DOHH2 (cell line): ENCODE data around the gene TDP1.

Experiments
- H3F3A ChIP-seq: fragments of 200-600 bp; sonication (generic), shearing (Covaris generic); 2 replicates; pipeline ENCODE4 v1.6.0; 2016; ENCODE audit warnings: antibody characterized with exemption, mild to moderate bottlenecking; ENCODE audit not compliant: control insufficient read depth, insufficient read depth
- H3K27ac ChIP-seq: fragments of 200-600 bp; sonication (generic); 2 replicates; pipeline ENCODE4 v1.5.1; 2014; ENCODE audit warnings: low read depth, mild to moderate bottlenecking, low read length, moderate library complexity
- H3K27me3 ChIP-seq: fragments of 200-600 bp; sonication (generic); 2 replicates; pipeline ENCODE4 v1.6.1; 2014; ENCODE audit warnings: mild to moderate bottlenecking, low read length, mixed read lengths; ENCODE audit not compliant: control insufficient read depth
- H3K36me3 ChIP-seq: fragments of 200-600 bp; sonication (generic); 2 replicates; pipeline ENCODE4 v1.6.1; 2014; ENCODE audit warnings: mild to moderate bottlenecking, low read length, moderate library complexity, mixed read lengths; ENCODE audit not compliant: control insufficient read depth
- H3K4me1 ChIP-seq: fragments of 200-600 bp; sonication (generic); 2 replicates; pipeline ENCODE4 v1.6.1; 2014; ENCODE audit warnings: mild to moderate bottlenecking, low read length, mixed read lengths; ENCODE audit not compliant: control insufficient read depth
- H3K4me2 ChIP-seq: fragments of 200-600 bp; sonication (generic); 2 replicates; pipeline ENCODE4 v1.6.0; 2014; ENCODE audit warnings: mild to moderate bottlenecking, low read length, moderate library complexity
- H3K4me3 ChIP-seq: fragments of 200-600 bp; sonication (generic); 2 replicates; pipeline ENCODE4 v1.5.1; 2014; ENCODE audit warnings: mild to moderate bottlenecking, low read length, mixed read lengths
- H3K79me2 ChIP-seq: fragments of 200-600 bp; sonication (generic); 2 replicates; pipeline ENCODE4 v1.6.1; 2014; ENCODE audit warnings: mild to moderate bottlenecking, low read length, mixed read lengths; ENCODE audit not compliant: control insufficient read depth
- H3K9me2 ChIP-seq: fragments of 200-600 bp; sonication (generic); replicated peaks from 2 replicates; pipeline ENCODE4 v1.6.1; 2014; ENCODE audit warnings: mild to moderate bottlenecking, low read length, mixed read lengths; ENCODE audit not compliant: control insufficient read depth
- H3K9me3 ChIP-seq: fragments of 200-600 bp; sonication (generic); 2 replicates; pipeline ENCODE4 v1.6.1; 2014; ENCODE audit warnings: antibody characterized with exemption, low read length, mixed read lengths; ENCODE audit not compliant: control insufficient read depth, insufficient read depth
- H4K20me1 ChIP-seq: fragments of 200-600 bp; sonication (generic); 2 replicates; pipeline ENCODE4 v1.6.0; 2014; ENCODE audit warnings: low read depth, mild to moderate bottlenecking, antibody characterized with exemption, low read length, moderate library complexity; ENCODE audit not compliant: control insufficient read depth, insufficient read depth
- CTCF ChIP-seq: fragments of 200-600 bp; sonication (generic); IDR thresholded peaks from one replicate; pipeline ENCODE4 v1.5.1; 2014; ENCODE audit warnings: antibody characterized with exemption, mild to moderate bottlenecking, low read depth, low read length; ENCODE audit not compliant: poor library complexity, severe bottlenecking
- EZH2phosphoT487 ChIP-seq: fragments of 200-600 bp; sonication (generic); IDR thresholded peaks from 2 replicates; pipeline ENCODE4 v1.6.1; 2017; ENCODE audit warnings: borderline replicate concordance, mild to moderate bottlenecking, antibody characterized with exemption, low read length, moderate library complexity, mixed read lengths

TDP1 gene

DNA sequence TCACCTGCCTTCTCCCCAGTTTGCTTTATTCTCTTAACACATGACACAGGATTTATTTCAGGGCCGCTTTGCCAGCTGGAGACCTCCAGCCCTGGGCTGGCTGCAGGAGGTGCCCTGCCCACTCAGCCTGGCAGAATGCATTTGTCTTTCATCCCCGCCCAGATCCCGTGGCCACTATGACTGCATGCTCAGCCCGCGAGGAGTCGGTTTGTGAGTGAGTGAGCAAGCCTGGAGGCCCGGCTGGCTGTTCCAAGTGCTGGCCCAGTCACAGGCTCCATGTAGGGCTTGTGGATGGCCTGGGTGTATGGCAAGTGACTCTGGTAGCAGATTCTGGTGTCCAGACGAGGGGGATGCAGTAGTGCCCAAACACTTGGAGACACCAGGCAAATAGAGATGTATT, 2.1 kb downstream of the TDP1 start:
- Histone ChIP-seq H3F3A (peaks cover 6% of the 10 kb centered on the region; the same call in 1 of the 2 replicates), H3K27ac (no peak overlapping the region), H3K27me3 (no peaks in the 10 kb centered on the region), H3K4me2 (no peak overlapping the region; the same call in 1 of the 2 replicates), H4K20me1 (no peaks in the 10 kb centered on the region), H3K9me2 (no peaks in the 10 kb centered on the region), H3K9me3 (peaks cover 15% of the 10 kb centered on the region), H3K4me1 (peaks cover 25% of the 10 kb centered on the region), H3K79me2 (peaks cover 76% of the 10 kb centered on the region), H3K36me3 (peaks cover 53% of the 10 kb centered on the region), H3K4me3 (peak overlapping the region; percentile 82; the same call in 1 of the 2 replicates)
- TF ChIP-seq EZH2phosphoT487 (no peak), CTCF (no peak)

DNA sequence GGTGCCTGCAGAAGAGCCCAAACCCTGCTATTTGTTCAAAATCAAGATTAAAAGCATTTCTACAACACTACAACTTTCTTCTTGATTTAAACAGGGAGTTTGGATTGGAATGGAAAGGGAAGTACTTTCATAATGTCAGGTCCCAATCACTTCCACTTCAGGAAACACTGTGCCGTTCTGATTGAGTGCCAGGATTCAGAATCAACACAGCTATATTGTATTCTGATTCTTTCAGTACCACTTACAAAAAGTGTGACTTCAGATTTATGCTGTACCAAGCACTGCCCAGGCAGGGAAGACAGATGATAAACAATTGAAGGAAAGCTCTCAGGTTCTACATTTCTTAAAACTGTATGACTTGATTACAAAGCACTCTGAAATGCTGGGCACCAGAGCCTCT, 3.2 kb downstream of the TDP1 start:
- Histone ChIP-seq H4K20me1 (no peaks in the 10 kb centered on the region), H3K79me2 (peaks cover 81% of the 10 kb centered on the region), H3K36me3 (peaks cover 65% of the 10 kb centered on the region), H3K27ac (no peak overlapping the region), H3K4me3 (no peak overlapping the region), H3K27me3 (no peaks in the 10 kb centered on the region), H3K9me3 (peaks cover 15% of the 10 kb centered on the region), H3K9me2 (no peaks in the 10 kb centered on the region), H3K4me1 (peaks cover 16% of the 10 kb centered on the region), H3K4me2 (no peak overlapping the region), H3F3A (peaks cover 3% of the 10 kb centered on the region; the same call in 1 of the 2 replicates)
- TF ChIP-seq EZH2phosphoT487 (no peak), CTCF (no peak)

DNA sequence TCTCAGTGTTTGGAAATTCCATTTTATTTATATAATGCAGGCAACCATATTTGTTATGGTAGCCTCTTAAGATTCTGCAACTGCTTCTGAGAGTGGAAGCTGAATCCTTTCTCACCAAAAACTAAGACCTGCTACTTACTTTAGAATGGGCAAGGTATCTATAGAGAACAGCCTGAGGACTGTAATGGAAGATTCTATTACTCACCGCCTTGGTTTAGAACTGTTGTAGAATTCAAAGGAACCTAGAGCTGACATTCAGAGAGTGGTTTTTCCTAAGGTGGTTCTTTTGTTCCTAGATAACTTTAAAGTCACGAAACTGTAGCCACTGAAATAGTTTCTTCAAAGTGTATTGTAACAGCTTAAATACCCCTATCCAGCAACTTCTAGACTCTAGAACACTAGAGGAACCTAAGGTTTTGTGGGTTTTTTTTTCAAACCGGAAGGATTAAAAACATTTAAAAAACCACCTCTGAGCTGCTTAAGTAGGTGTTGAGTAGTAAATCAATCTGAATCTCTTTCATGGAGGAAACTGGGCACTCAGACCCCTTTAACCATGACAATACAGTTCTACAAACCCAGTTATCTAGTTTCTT, 4.2 kb downstream of the TDP1 start:
- H3K9me2 ChIP-seq, result no peaks in the 10 kb centered on the region
- H3K79me2 ChIP-seq, result peaks cover 89% of the 10 kb centered on the region
- H3K9me3 ChIP-seq, result peaks cover 15% of the 10 kb centered on the region
- H3K4me2 ChIP-seq, result no peak overlapping the region
- H3K4me1 ChIP-seq, result peaks cover 14% of the 10 kb centered on the region
- TF ChIP-seq EZH2phosphoT487, result no peak
- TF ChIP-seq CTCF, result no peak
- H3K4me3 ChIP-seq, result no peak overlapping the region
- peaks cover 75% of the 10 kb centered on the region for H3K36me3 ChIP-seq
- H3F3A ChIP-seq, result no peaks in the 10 kb centered on the region
- no peak overlapping the region for H3K27ac ChIP-seq
- no peaks in the 10 kb centered on the region for H3K27me3 ChIP-seq
- H4K20me1 ChIP-seq, result no peaks in the 10 kb centered on the region
